SW 1271 (cell line): ENCODE measurements around the gene DOC2A.
A peak's percentile ranks its signal among the peaks of the same experiment; 100 is the strongest.
"Not testable (repeated sequence)": the region's sequence is repeated elsewhere in the genome, so short reads cannot be mapped to it uniquely, and the experiment has no call there.

ENCODE experiments used
- DNase-seq, 2 experiments: peaks; one replicate each; lab custom pipeline; 2025; lab: John Stamatoyannopoulos, UW

Gene DOC2A

GRCh38 chr16:30027588-30028437 is 17.0 kb upstream of the DOC2A start:
- DNase-seq = no peak

GRCh38 chr16:30026449-30026848 is 15.6 kb upstream of the DOC2A start:
- DNase-seq = no peak

- no peak for DNase-seq
These were observed 14.7 kb upstream of the DOC2A start for GRCh38 chr16:30025574-30025973.

GRCh38 chr16:30025156-30025555 is 14.3 kb upstream of the DOC2A start:
- no peak for DNase-seq

GRCh38 chr16:30024451-30024850 is 13.6 kb upstream of the DOC2A start:
- DNase-seq = no peak

- no peak for DNase-seq
These were observed 12.8 kb upstream of the DOC2A start for GRCh38 chr16:30023586-30023985.

GRCh38 chr16:30022887-30023286 is 12.1 kb upstream of the DOC2A start, which contains the start of gene C16orf92:
C16orf92 (plus strand) TSS chr16:30023198; CDS start chr16:30023341, 143 bp downstream.
- no peak for DNase-seq

- DNase-seq = peak in 1 of 2 experiments; percentile 37
These were observed 7.9 kb upstream of the DOC2A start for GRCh38 chr16:30018731-30019158.

- not testable (repeated sequence) for DNase-seq
These were observed 7.1 kb upstream of the DOC2A start for GRCh38 chr16:30017937-30018336.

- DNase-seq = no peak
These were observed 6.4 kb upstream of the DOC2A start for GRCh38 chr16:30017277-30017656.

- no peak for DNase-seq
These were observed 5.9 kb upstream of the DOC2A start for GRCh38 chr16:30016555-30017276.

- not testable (repeated sequence) for DNase-seq
These were observed 4.6 kb upstream of the DOC2A start for GRCh38 chr16:30015450-30015849.

GRCh38 chr16:30012598-30012997 is 1.8 kb upstream of the DOC2A start:
- DNase-seq = not testable (repeated sequence)

- DNase-seq = no peak
These were observed 1.1 kb upstream of the DOC2A start for GRCh38 chr16:30011714-30012504.

- DNase-seq = no peak
These were observed 610 bp downstream of the DOC2A start for GRCh38 chr16:30009990-30010843.

GRCh38 chr16:30009085-30009862 is 1.6 kb downstream of the DOC2A start:
- no peak for DNase-seq

- no peak for DNase-seq
These were observed 3.4 kb downstream of the DOC2A start for GRCh38 chr16:30007378-30007895.

- no peak for DNase-seq
These were observed 4.0 kb downstream of the DOC2A start for GRCh38 chr16:30006659-30007377.

GRCh38 chr16:30006095-30006473 is 4.7 kb downstream of the DOC2A start:
- DNase-seq = no peak
